K562 (cell line): ENCODE measurements around the gene COL4A1. TPM values are rescaled to one million over a fixed set of nuclear protein-coding genes. Genes with fewer than 3 reads are reported as not detected.

Source experiments
- ATAC-seq: fragments of 200-7000 bp; cut with Tn5 transposase; 3 replicates; pipeline ENCODE4 v1.9.1; 2020; ENCODE audit warnings: moderate library complexity
- BruUV-seq: library from RNA; stranded (reverse); fragments of 400-500 nt; replicated peaks from 2 replicates; lab custom pipeline; 2021; lab: Mats Ljungman, UMichigan
- CTCF ChIA-PET: fragments of 300-600 bp; formaldehyde crosslinking; extraction: SDS; loops from one replicate; lab custom pipeline; 2021; ENCODE audit warnings: low intra/inter-chr PET ratio; lab: Yijun Ruan, JAX
- POLR2A ChIA-PET: fragments of 300-600, 350-650 bp; sonication (Branson Sonifier 250); formaldehyde crosslinking; extraction: SDS; loops from one replicate; lab custom pipeline; 2021; ENCODE audit warnings: antibody characterized with exemption, inconsistent platforms; lab: Yijun Ruan, JAX
- DNase-seq, 4 experiments: peaks; one replicate each; pipeline versions ENCODE4 v3.0.0 to v3.0.0-alpha.2; 2011 to 2018; ENCODE audit warnings: low spot score in 3 of 4, mixed read lengths in 3 of 4; ENCODE audit errors: extremely low read depth in 1 of 4
- FAIRE-seq: peaks from 2 replicates; lab custom pipeline; 2011; peaks lifted over from hg19 to GRCh38; lab: Jason Lieb, UNC
- H2AFZ ChIP-seq: 2 replicates; pipeline ENCODE4 v1.6.0; 2011; ENCODE audit warnings: low read depth, low read length, control low read depth, inconsistent platforms
- H3K27ac ChIP-seq: fragments of 200-600 bp; 3 replicates; pipeline ENCODE4 v1.8.0; 2011; ENCODE audit warnings: low read depth, mild to moderate bottlenecking, control low read depth, inconsistent platforms, low read length, moderate library complexity, mixed read lengths; ENCODE audit errors: extremely low read depth
- H3K27me3 ChIP-seq, 2 experiments: fragments of 300-600 bp in 1 of 2; 2 replicates in 1 of 2; 3 replicates in 1 of 2; pipeline versions ENCODE4 v1.6.0 to v1.8.0; 2011; ENCODE audit warnings: inconsistent platforms in 2 of 2, low read length in 2 of 2, mild to moderate bottlenecking in 1 of 2, mixed read lengths in 1 of 2, moderate library complexity in 1 of 2; ENCODE audit not compliant: control insufficient read depth in 2 of 2, insufficient read depth in 2 of 2
- H3K36me3 ChIP-seq: fragments of 300-600 bp; 3 replicates; pipeline ENCODE4 v1.8.0; 2011; ENCODE audit warnings: mild to moderate bottlenecking, low read length, inconsistent platforms; ENCODE audit not compliant: control insufficient read depth, insufficient read depth
- H3K4me1 ChIP-seq, 2 experiments: fragments of 200-600 bp in 1 of 2; replicated peaks in 1 of 2; 2 replicates in 1 of 2; 3 replicates in 1 of 2; pipeline versions ENCODE4 v1.5.1 to v1.8.0; 2011; ENCODE audit warnings: inconsistent platforms in 2 of 2, low read length in 2 of 2, mild to moderate bottlenecking in 1 of 2, mixed read lengths in 1 of 2, moderate library complexity in 1 of 2; ENCODE audit not compliant: control insufficient read depth in 2 of 2, insufficient read depth in 2 of 2
- H3K4me2 ChIP-seq: 2 replicates; pipeline ENCODE4 v1.6.1; 2011; ENCODE audit warnings: low read length, control low read depth, inconsistent platforms, mixed read lengths; ENCODE audit not compliant: insufficient read depth
- H3K4me3 ChIP-seq: fragments of 200-600 bp; sonication (generic), shearing (Covaris generic); 2 replicates; pipeline ENCODE4 v1.5.1; 2016; ENCODE audit warnings: control low read depth, inconsistent platforms
- H3K79me2 ChIP-seq: fragments of 200-600 bp; 3 replicates; pipeline ENCODE4 v1.8.0; 2011; ENCODE audit warnings: low read length, inconsistent platforms; ENCODE audit not compliant: control insufficient read depth, insufficient read depth
- H3K9ac ChIP-seq, 2 experiments: 2 replicates each; pipeline versions ENCODE4 v1.6.0 to v1.6.1; 2011; ENCODE audit warnings: low read depth in 2 of 2, low read length in 2 of 2, control low read depth in 1 of 2, inconsistent platforms in 1 of 2, mild to moderate bottlenecking in 1 of 2, mixed read lengths in 1 of 2; ENCODE audit not compliant: insufficient read depth in 1 of 2
- H3K9me1 ChIP-seq: one replicate; pipeline ENCODE4 v1.6.0; 2011; ENCODE audit warnings: inconsistent platforms, mild to moderate bottlenecking, low read length, moderate library complexity; ENCODE audit not compliant: control insufficient read depth, insufficient read depth
- H3K9me3 ChIP-seq: replicated peaks from 2 replicates; pipeline ENCODE4 v1.5.1; 2011; ENCODE audit warnings: low read depth, low read length, inconsistent platforms; ENCODE audit not compliant: control insufficient read depth, insufficient read depth
- H4K20me1 ChIP-seq: replicated peaks from 2 replicates; pipeline ENCODE4 v1.6.1; 2011; ENCODE audit warnings: low read length, inconsistent platforms, mixed read lengths; ENCODE audit not compliant: control insufficient read depth, insufficient read depth
- BRD4 ChIP-seq: fragments of 200-600 bp; sonication (generic); IDR thresholded peaks from 2 replicates; pipeline ENCODE4 v1.6.1; 2017; ENCODE audit warnings: inconsistent platforms
- GABPB2 ChIP-seq: fragments of 250-450 bp; sonication (Bioruptor Pico); conservative IDR thresholded peaks from 2 replicates; pipeline ENCODE4 v1.5.1; 2021; ENCODE audit warnings: mild to moderate bottlenecking
- HNRNPUL1 ChIP-seq: fragments of 200-400 bp; formaldehyde crosslinking; IDR thresholded peaks from 2 replicates; pipeline ENCODE4 v1.6.1; 2017; ENCODE audit warnings: low read length
- MEF2D ChIP-seq: conservative IDR thresholded peaks from 2 replicates; pipeline ENCODE4 v1.6.1; 2016; ENCODE audit warnings: low read depth, missing genetic modification characterization, missing compliant biosample characterization
- PCBP1 ChIP-seq: fragments of 200-400 bp; formaldehyde crosslinking; IDR thresholded peaks from 2 replicates; pipeline ENCODE4 v1.6.1; 2018; ENCODE audit warnings: mild to moderate bottlenecking, low read depth, low read length; ENCODE audit not compliant: poor library complexity, severe bottlenecking
- SRSF1 ChIP-seq: fragments of 200-400 bp; formaldehyde crosslinking; IDR thresholded peaks from 2 replicates; pipeline ENCODE4 v1.6.1; 2017; ENCODE audit warnings: mild to moderate bottlenecking, low read depth, low read length, moderate library complexity
- WHSC1 ChIP-seq: IDR thresholded peaks from one replicate; pipeline ENCODE4 v1.6.1; 2012; ENCODE audit warnings: low read length, control low read depth, inconsistent platforms
- ZC3H11A ChIP-seq: IDR thresholded peaks from 2 replicates; pipeline ENCODE4 v1.6.1; 2012; ENCODE audit warnings: low read depth, low read length, improper control_type of control experiment
- ZNF175 ChIP-seq: fragments of 200-800 bp; sonication (Bioruptor generic); IDR thresholded peaks from 2 replicates; pipeline ENCODE4 v1.6.1; 2016; ENCODE audit warnings: low read depth, mild to moderate bottlenecking, missing genetic modification characterization, missing compliant biosample characterization
- ZNF282 ChIP-seq: sonication (generic); formaldehyde crosslinking; IDR thresholded peaks from 2 replicates; pipeline ENCODE4 v1.8.1; 2023; ENCODE audit warnings: missing genetic modification reagents
- ZNF699 ChIP-seq: fragments of 250-450 bp; sonication (Bioruptor Pico); IDR thresholded peaks from 2 replicates; pipeline ENCODE4 v1.8.0; 2021; ENCODE audit warnings: mild to moderate bottlenecking, moderate library complexity; ENCODE audit not compliant: insufficient replicate concordance
- ZZZ3 ChIP-seq: fragments of 450-650 bp; IDR thresholded peaks from 2 replicates; pipeline ENCODE4 v1.6.1; 2016; ENCODE audit warnings: antibody characterized with exemption, mild to moderate bottlenecking, moderate library complexity
- WGBS: fragments of 100-300 bp; shearing (Covaris generic); methylation state at CpG from one replicate; pipeline ENCODE4 v1.1.6; 2016; ENCODE audit warnings: low coverage, mixed read lengths; ENCODE audit not compliant: insufficient coverage; ENCODE audit errors: missing lambda C conversion rate; 5-methylcytosine and 5-hydroxymethylcytosine counted together
- in situ Hi-C: fragments of 300-500 bp; cut with MboI; formaldehyde crosslinking; loops from 4 replicates; pipeline ENCODE4 v1.15.0; 2018; ENCODE audit warnings: inconsistent platforms, mixed read lengths
- intact Hi-C: fragments of 100-400 bp; cut with micrococcal nuclease; formaldehyde crosslinking; loops from 2 replicates; pipeline ENCODE4 v1.14.2; 2022
- polyA plus RNA-seq, 8 experiments: library from polyadenylated mRNA; depleted of rRNA in 4 of 8; stranded (reverse) in 5 of 8; unstranded in 3 of 8; fragments of >200 nt; fragmentation: Nextera tagmentation in 2 of 8; fragmentation: Illumina TruSeq in 1 of 8; extraction: Ambion mirVana in 2 of 8; extraction: Trizol in 1 of 8; gene quantifications; 2 replicates each; pipeline versions ENCODE4 v1.2.1 to v1.2.3, GENCODE V29; 2011 to 2014; ENCODE audit warnings: inconsistent platforms in 1 of 8, missing spikeins in 1 of 8
- total RNA-seq, 7 experiments: library from RNA; depleted of rRNA in 6 of 7; stranded (reverse); fragments of >200 nt in 6 of 7; fragmentation: Illumina TruSeq in 2 of 7; extraction: Trizol in 2 of 7; gene quantifications; 2 replicates each; pipeline versions ENCODE4 v1.2.1 to v1.2.3, GENCODE V29; 2011 to 2021; ENCODE audit warnings: low replicate concordance in 1 of 7
- TF ChIP-seq, protein P1 (sequence below): fragments of 450-650 bp; formaldehyde crosslinking; IDR thresholded peaks from 2 replicates; pipeline ENCODE4 v1.4.0; 2022; ENCODE audit warnings: mild to moderate bottlenecking, moderate library complexity
- TF ChIP-seq, protein P2 (sequence below): fragments of 250-450 bp; sonication (Bioruptor Pico); IDR thresholded peaks from 2 replicates; pipeline ENCODE4 v1.5.0; 2021
- TF ChIP-seq, protein P3 (sequence below): sonication (generic); formaldehyde crosslinking; IDR thresholded peaks from 2 replicates; pipeline ENCODE4 v1.8.1; 2022; ENCODE audit warnings: missing genetic modification reagents
- TF ChIP-seq, protein P4 (sequence below): fragments of 250-450 bp; sonication (Bioruptor Pico); IDR thresholded peaks from 2 replicates; pipeline ENCODE4 v1.4.0; 2020; ENCODE audit warnings: borderline replicate concordance

The COL4A1 gene
- total and polyA plus RNA-seq, 9 of the 15 experiments (the other 6 are each of a cell fraction or from before 2014, with no cell fraction given) = 0.35 TPM; not detected in 8

DNA sequence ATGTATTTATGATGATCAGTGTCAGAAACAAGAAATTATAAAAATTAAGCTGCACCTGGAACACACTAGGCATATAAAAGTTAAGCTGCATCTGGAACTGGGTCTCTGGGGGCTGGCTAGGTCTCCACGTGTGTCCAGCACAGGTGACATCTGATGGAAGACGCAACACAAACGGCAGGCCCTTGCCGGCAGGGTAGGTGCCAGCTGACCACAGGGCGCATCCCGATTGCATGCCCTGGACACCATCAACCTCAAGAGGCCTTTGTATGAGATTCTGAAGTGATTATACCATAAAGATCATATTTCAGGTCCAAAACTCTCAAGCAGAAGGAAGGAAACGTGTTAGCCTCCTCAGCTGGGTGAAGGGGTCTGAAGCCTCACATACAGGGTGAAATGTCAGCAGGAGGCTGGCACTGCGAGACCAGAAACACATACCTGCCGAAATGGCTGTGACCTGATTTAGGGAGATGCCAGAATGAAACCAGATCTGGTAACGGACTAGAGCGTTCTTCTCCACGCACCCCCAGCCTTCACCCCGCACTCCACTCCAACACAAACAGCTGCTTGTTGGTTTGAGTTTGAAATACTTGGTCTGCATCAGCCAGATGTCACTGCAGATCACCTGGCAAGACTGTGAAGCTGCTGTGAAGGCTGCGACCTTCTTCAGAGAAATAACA, 37.3 kb downstream of the COL4A1 start:
- Histone ChIP-seq H3K4me1 (no peaks in the 10 kb centered on the region), H4K20me1 (no peaks in the 10 kb centered on the region), H3K79me2 (no peaks in the 10 kb centered on the region), H3K9ac (no peak overlapping the region), H3K9me3 (no peaks in the 10 kb centered on the region), H3K9me1 (no peaks in the 10 kb centered on the region), H3K4me3 (no peak overlapping the region), H3K27me3 (peaks cover 0 to 39% of the 10 kb centered on the region in 2 experiments; a peak in 4 of 5 replicates), H3K27ac (no peak overlapping the region), H3K36me3 (no peaks in the 10 kb centered on the region), H2AFZ (no peak overlapping the region), H3K4me2 (no peak overlapping the region)
- in situ Hi-C loops (no loop called here), intact Hi-C loops (no loop called here)
- ATAC-seq (no peak), DNase-seq (no peak), FAIRE-seq (no peak)
- TF ChIP-seq ZNF699 = no peak
- no peak for TF ChIP-seq SRSF1
- TF ChIP-seq, protein P1, sequence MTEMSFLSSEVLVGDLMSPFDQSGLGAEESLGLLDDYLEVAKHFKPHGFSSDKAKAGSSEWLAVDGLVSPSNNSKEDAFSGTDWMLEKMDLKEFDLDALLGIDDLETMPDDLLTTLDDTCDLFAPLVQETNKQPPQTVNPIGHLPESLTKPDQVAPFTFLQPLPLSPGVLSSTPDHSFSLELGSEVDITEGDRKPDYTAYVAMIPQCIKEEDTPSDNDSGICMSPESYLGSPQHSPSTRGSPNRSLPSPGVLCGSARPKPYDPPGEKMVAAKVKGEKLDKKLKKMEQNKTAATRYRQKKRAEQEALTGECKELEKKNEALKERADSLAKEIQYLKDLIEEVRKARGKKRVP = no peak
- no peak for TF ChIP-seq ZC3H11A
- TF ChIP-seq, protein P2, sequence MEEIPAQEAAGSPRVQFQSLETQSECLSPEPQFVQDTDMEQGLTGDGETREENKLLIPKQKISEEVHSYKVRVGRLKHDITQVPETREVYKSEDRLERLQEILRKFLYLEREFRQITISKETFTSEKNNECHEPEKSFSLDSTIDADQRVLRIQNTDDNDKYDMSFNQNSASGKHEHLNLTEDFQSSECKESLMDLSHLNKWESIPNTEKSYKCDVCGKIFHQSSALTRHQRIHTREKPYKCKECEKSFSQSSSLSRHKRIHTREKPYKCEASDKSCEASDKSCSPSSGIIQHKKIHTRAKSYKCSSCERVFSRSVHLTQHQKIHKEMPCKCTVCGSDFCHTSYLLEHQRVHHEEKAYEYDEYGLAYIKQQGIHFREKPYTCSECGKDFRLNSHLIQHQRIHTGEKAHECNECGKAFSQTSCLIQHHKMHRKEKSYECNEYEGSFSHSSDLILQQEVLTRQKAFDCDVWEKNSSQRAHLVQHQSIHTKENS = no peak
- TF ChIP-seq ZZZ3 = no peak
- TF ChIP-seq, protein P3, sequence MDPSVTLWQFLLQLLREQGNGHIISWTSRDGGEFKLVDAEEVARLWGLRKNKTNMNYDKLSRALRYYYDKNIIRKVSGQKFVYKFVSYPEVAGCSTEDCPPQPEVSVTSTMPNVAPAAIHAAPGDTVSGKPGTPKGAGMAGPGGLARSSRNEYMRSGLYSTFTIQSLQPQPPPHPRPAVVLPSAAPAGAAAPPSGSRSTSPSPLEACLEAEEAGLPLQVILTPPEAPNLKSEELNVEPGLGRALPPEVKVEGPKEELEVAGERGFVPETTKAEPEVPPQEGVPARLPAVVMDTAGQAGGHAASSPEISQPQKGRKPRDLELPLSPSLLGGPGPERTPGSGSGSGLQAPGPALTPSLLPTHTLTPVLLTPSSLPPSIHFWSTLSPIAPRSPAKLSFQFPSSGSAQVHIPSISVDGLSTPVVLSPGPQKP = no peak
- TF ChIP-seq ZNF175 (CRISPR knock-in tag) = no peak
- TF ChIP-seq MEF2D (tag) = no peak
- TF ChIP-seq GABPB2 (CRISPR knock-in tag) = no peak
- TF ChIP-seq BRD4 = no peak
- TF ChIP-seq HNRNPUL1 = no peak
- no peak for TF ChIP-seq ZNF282 (CRISPR knock-in tag)
- no peak for TF ChIP-seq WHSC1
- TF ChIP-seq, protein P4, sequence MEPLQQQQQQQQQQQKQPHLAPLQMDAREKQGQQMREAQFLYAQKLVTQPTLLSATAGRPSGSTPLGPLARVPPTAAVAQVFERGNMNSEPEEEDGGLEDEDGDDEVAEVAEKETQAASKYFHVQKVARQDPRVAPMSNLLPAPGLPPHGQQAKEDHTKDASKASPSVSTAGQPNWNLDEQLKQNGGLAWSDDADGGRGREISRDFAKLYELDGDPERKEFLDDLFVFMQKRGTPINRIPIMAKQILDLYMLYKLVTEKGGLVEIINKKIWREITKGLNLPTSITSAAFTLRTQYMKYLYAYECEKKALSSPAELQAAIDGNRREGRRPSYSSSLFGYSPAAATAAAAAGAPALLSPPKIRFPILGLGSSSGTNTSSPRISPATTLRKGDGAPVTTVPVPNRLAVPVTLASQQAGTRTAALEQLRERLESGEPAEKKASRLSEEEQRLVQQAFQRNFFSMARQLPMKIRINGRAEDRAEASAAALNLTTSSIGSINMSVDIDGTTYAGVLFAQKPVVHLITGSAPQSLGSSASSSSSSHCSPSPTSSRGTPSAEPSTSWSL (CRISPR knock-in tag) = no peak
- no peak for TF ChIP-seq PCBP1
- CTCF ChIA-PET = no interaction called here
- POLR2A ChIA-PET = no interaction called here
- 1% methylated on average over 14 of the region's 14 CpGs for WGBS
- BruUV-seq = no TSS peak
